ENCODE measurements around the gene SEMA4D.

SEMA4D gene

GRCh38 chr9:89495824-89496560, 1.9 kb downstream of the SEMA4D start:
- no peak overlapping the region for H2AFZ ChIP-seq (ENCODE audit: low read length)
- no peak overlapping the region for H3K4me2 ChIP-seq (ENCODE audit: low read length)
- H3K9me3 ChIP-seq (ENCODE audit: low read length): no peaks in the 10 kb centered on the region
- H3K27ac ChIP-seq (ENCODE audit: low read depth, low read length, poor library complexity, severe bottlenecking): no peak overlapping the region
- H3K36me3 ChIP-seq (ENCODE audit: insufficient read depth, low read length): no peaks in the 10 kb centered on the region
- H4K20me1 ChIP-seq (ENCODE audit: insufficient read depth, low read length): no peaks in the 10 kb centered on the region
- no peaks in the 10 kb centered on the region for H3K79me2 ChIP-seq (ENCODE audit: insufficient read depth, low read length)
- no peak overlapping the region for H3K4me3 ChIP-seq (ENCODE audit: low read depth, low read length, poor library complexity, severe bottlenecking)
- no peak overlapping the region for H3K9ac ChIP-seq (ENCODE audit: low read length)
- TF ChIP-seq CTCF (IDR thresholded peaks at IDR 0.05; ENCODE audit: low read length) (no peak), EZH2 (IDR thresholded peaks at IDR 0.05; ENCODE audit: borderline replicate concordance, low read length) (no peak)
- no peaks in the 10 kb centered on the region for H3F3A ChIP-seq (ENCODE audit: insufficient read depth, low read length)
- no peaks in the 10 kb centered on the region for H3K4me1 ChIP-seq (ENCODE audit: insufficient read depth, low read length, severe bottlenecking)
- no peaks in the 10 kb centered on the region for H3K27me3 ChIP-seq (ENCODE audit: insufficient read depth, low read length)
- H3K9me2 ChIP-seq (ENCODE audit: low read depth, low read length): no peaks in the 10 kb centered on the region

GRCh38 chr9:89494199-89494598, 3.7 kb downstream of the SEMA4D start:
- no peak overlapping the region for H3K4me2 ChIP-seq (ENCODE audit: low read length)
- TF ChIP-seq EZH2 (IDR thresholded peaks at IDR 0.05; ENCODE audit: borderline replicate concordance, low read length) (no peak), CTCF (IDR thresholded peaks at IDR 0.05; ENCODE audit: low read length) (no peak)
- no peaks in the 10 kb centered on the region for H3K36me3 ChIP-seq (ENCODE audit: insufficient read depth, low read length)
- H3K4me3 ChIP-seq (ENCODE audit: low read depth, low read length, poor library complexity, severe bottlenecking): no peak overlapping the region
- H4K20me1 ChIP-seq (ENCODE audit: insufficient read depth, low read length): no peaks in the 10 kb centered on the region
- no peaks in the 10 kb centered on the region for H3K9me3 ChIP-seq (ENCODE audit: low read length)
- no peak overlapping the region for H2AFZ ChIP-seq (ENCODE audit: low read length)
- H3K4me1 ChIP-seq (ENCODE audit: insufficient read depth, low read length, severe bottlenecking): no peaks in the 10 kb centered on the region
- no peak overlapping the region for H3K9ac ChIP-seq (ENCODE audit: low read length)
- no peaks in the 10 kb centered on the region for H3K9me2 ChIP-seq (ENCODE audit: low read depth, low read length)
- H3F3A ChIP-seq (ENCODE audit: insufficient read depth, low read length): no peaks in the 10 kb centered on the region
- H3K27ac ChIP-seq (ENCODE audit: low read depth, low read length, poor library complexity, severe bottlenecking): no peak overlapping the region
- H3K27me3 ChIP-seq (ENCODE audit: insufficient read depth, low read length): no peaks in the 10 kb centered on the region
- H3K79me2 ChIP-seq (ENCODE audit: insufficient read depth, low read length): no peaks in the 10 kb centered on the region

- Histone ChIP-seq H3K27me3 (ENCODE audit: insufficient read depth, low read length) (no peaks in the 10 kb centered on the region), H4K20me1 (ENCODE audit: insufficient read depth, low read length) (no peaks in the 10 kb centered on the region), H3K4me1 (ENCODE audit: insufficient read depth, low read length, severe bottlenecking) (no peaks in the 10 kb centered on the region), H3K79me2 (ENCODE audit: insufficient read depth, low read length) (no peaks in the 10 kb centered on the region), H3F3A (ENCODE audit: insufficient read depth, low read length) (no peaks in the 10 kb centered on the region), H2AFZ (ENCODE audit: low read length) (no peak overlapping the region), H3K9me2 (ENCODE audit: low read depth, low read length) (no peaks in the 10 kb centered on the region), H3K9ac (ENCODE audit: low read length) (no peak overlapping the region), H3K27ac (ENCODE audit: low read depth, low read length, poor library complexity, severe bottlenecking) (no peak overlapping the region), H3K9me3 (ENCODE audit: low read length) (no peaks in the 10 kb centered on the region), H3K4me2 (ENCODE audit: low read length) (no peak overlapping the region), H3K4me3 (ENCODE audit: low read depth, low read length, poor library complexity, severe bottlenecking) (no peak overlapping the region), H3K36me3 (ENCODE audit: insufficient read depth, low read length) (no peaks in the 10 kb centered on the region)
- no peak for TF ChIP-seq EZH2 (IDR thresholded peaks at IDR 0.05; ENCODE audit: borderline replicate concordance, low read length)
- TF ChIP-seq CTCF (IDR thresholded peaks at IDR 0.05; ENCODE audit: low read length): no peak
Observed at GRCh38 chr9:89493671-89494070, 4.2 kb downstream of the SEMA4D start.

Measured in OCI-LY1 (cell line).